Panc1 (cell line): Measurements from ENCODE around the gene TAOK3. TPM values are rescaled to one million over a fixed set of nuclear protein-coding genes. Genes with fewer than 3 reads are reported as not detected.

Experiments
- ATAC-seq: fragments of 200-7000 bp; cut with Tn5 transposase; 2 replicates; pipeline ENCODE4 v1.9.1; 2020; ENCODE audit warnings: mild to moderate bottlenecking, moderate library complexity
- BruUV-seq: library from RNA; stranded (reverse); fragments of 400-500 nt; replicated peaks from 2 replicates; lab custom pipeline; 2021; lab: Mats Ljungman, UMichigan
- CTCF ChIA-PET: fragments of 300-600 bp; sonication (Branson Sonifier 250); formaldehyde crosslinking; loops from one replicate; lab custom pipeline; 2022; ENCODE audit warnings: antibody characterized with exemption; lab: Charles Lee
- POLR2A ChIA-PET: fragments of 300-600 bp; sonication (Branson Sonifier 250); formaldehyde crosslinking; loops from one replicate; lab custom pipeline; 2022; ENCODE audit warnings: antibody characterized with exemption; lab: Charles Lee
- DNase-seq: peaks from one replicate; pipeline ENCODE4 v3.0.0-alpha.2; 2010; ENCODE audit warnings: low read depth, low spot score
- H3K27ac ChIP-seq: 2 replicates; pipeline ENCODE4 v1.5.1; 2011; ENCODE audit warnings: mild to moderate bottlenecking, low read length, inconsistent platforms
- H3K27me3 ChIP-seq: fragments of 200-500 bp; sonication (Bioruptor generic); 2 replicates; pipeline ENCODE4 v1.6.0; 2014; ENCODE audit warnings: low read length, inconsistent platforms; ENCODE audit not compliant: control insufficient read depth, insufficient read depth
- H3K36me3 ChIP-seq: fragments of 200-500 bp; sonication (Bioruptor generic); 2 replicates; pipeline ENCODE4 v1.5.1; 2014; ENCODE audit warnings: inconsistent platforms, mild to moderate bottlenecking, low read length, moderate library complexity; ENCODE audit not compliant: control insufficient read depth, insufficient read depth
- H3K4me1 ChIP-seq: 2 replicates; pipeline ENCODE4 v1.5.1; 2011; ENCODE audit warnings: inconsistent platforms, mild to moderate bottlenecking, low read length, moderate library complexity; ENCODE audit not compliant: control insufficient read depth, insufficient read depth
- H3K4me3 ChIP-seq, 2 experiments: 2 replicates each; pipeline ENCODE4 v1.5.1; 2011 to 2012; ENCODE audit warnings: low read depth in 2 of 2, low read length in 2 of 2, mild to moderate bottlenecking in 2 of 2, inconsistent platforms in 1 of 2, moderate library complexity in 1 of 2
- H3K9me3 ChIP-seq: fragments of 200-500 bp; sonication (Bioruptor generic); 2 replicates; pipeline ENCODE4 v1.5.1; 2014; ENCODE audit warnings: low read depth, mild to moderate bottlenecking, inconsistent platforms, low read length, moderate library complexity; ENCODE audit not compliant: control insufficient read depth, insufficient read depth
- POLR2AphosphoS5 ChIP-seq: IDR thresholded peaks from 2 replicates; pipeline ENCODE4 v1.6.1; 2012; ENCODE audit warnings: mild to moderate bottlenecking, low read depth, low read length, moderate library complexity
- SIN3A ChIP-seq: IDR thresholded peaks from 2 replicates; pipeline ENCODE4 v1.6.1; 2012; ENCODE audit warnings: low read depth, mild to moderate bottlenecking, low read length, moderate library complexity, borderline replicate concordance; ENCODE audit not compliant: insufficient read depth
- TCF7L2 ChIP-seq: IDR thresholded peaks from 2 replicates; pipeline ENCODE4 v1.6.1; 2011; ENCODE audit warnings: mild to moderate bottlenecking, low read depth, low read length, inconsistent platforms
- in situ Hi-C: cut with HindIII; loops from 2 replicates; pipeline ENCODE4 v1.10.0; 2016; ENCODE audit warnings: low sequenced_read_pairs, low pct_unique_long_range_greater_than_20kb
- intact Hi-C: fragments of 100-400 bp; cut with micrococcal nuclease; formaldehyde crosslinking; loops from one replicate; pipeline ENCODE4 v1.10.0; 2022; ENCODE audit not compliant: unreplicated experiment
- total RNA-seq: library from RNA; stranded (reverse); gene quantifications from one replicate; pipeline ENCODE4 v1.2.1, GENCODE V29; 2021; ENCODE audit not compliant: unreplicated experiment
- TF ChIP-seq, protein P1 (sequence below), 2 experiments: IDR thresholded peaks; 2 replicates each; pipeline ENCODE4 v1.6.1; 2011 to 2012; ENCODE audit warnings: low read depth in 2 of 2, control low read depth in 1 of 2, low read length in 1 of 2, mild to moderate bottlenecking in 1 of 2, moderate library complexity in 1 of 2; ENCODE audit not compliant: insufficient read depth in 1 of 2
- TF ChIP-seq, protein P2 (sequence below): fragments of 450-650 bp; IDR thresholded peaks from 2 replicates; pipeline ENCODE4 v1.5.1; 2017; ENCODE audit warnings: mild to moderate bottlenecking

Gene TAOK3
- total RNA-seq, 1 experiment from 2014 or later, result 30.5 TPM

DNA sequence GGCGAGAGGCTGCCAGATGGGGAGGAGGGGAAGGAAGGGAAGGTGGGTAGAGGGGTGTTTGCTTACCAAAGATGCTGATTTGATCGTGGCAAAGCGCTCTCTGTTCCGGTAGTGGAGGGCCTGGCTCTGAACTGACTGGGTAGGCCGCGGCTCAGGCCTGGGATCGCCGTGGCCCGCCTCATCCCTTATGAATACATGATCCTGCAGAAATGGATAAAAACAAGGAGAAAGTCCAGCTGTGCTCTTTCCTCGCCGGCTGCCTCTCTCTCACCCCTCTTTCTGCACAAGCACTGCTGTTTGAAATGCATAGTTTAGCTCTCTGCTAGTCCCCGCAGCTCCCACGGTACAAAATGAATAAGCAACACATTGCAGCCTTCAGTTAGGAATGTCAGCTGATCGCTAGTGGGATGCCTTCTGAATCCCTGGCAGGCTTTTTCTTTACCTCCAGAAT is 182.9 kb downstream of the TAOK3 start:
- no peak for ATAC-seq
- in situ Hi-C loops (no loop called here), intact Hi-C loops (no loop called here)
- H3K9me3 ChIP-seq, result no peaks in the 10 kb centered on the region
- H3K36me3 ChIP-seq, result no peaks in the 10 kb centered on the region
- H3K4me1 ChIP-seq, result no peaks in the 10 kb centered on the region
- ChIA-PET POLR2A (no interaction called here), CTCF (no interaction called here)
- TF ChIP-seq, protein P1, sequence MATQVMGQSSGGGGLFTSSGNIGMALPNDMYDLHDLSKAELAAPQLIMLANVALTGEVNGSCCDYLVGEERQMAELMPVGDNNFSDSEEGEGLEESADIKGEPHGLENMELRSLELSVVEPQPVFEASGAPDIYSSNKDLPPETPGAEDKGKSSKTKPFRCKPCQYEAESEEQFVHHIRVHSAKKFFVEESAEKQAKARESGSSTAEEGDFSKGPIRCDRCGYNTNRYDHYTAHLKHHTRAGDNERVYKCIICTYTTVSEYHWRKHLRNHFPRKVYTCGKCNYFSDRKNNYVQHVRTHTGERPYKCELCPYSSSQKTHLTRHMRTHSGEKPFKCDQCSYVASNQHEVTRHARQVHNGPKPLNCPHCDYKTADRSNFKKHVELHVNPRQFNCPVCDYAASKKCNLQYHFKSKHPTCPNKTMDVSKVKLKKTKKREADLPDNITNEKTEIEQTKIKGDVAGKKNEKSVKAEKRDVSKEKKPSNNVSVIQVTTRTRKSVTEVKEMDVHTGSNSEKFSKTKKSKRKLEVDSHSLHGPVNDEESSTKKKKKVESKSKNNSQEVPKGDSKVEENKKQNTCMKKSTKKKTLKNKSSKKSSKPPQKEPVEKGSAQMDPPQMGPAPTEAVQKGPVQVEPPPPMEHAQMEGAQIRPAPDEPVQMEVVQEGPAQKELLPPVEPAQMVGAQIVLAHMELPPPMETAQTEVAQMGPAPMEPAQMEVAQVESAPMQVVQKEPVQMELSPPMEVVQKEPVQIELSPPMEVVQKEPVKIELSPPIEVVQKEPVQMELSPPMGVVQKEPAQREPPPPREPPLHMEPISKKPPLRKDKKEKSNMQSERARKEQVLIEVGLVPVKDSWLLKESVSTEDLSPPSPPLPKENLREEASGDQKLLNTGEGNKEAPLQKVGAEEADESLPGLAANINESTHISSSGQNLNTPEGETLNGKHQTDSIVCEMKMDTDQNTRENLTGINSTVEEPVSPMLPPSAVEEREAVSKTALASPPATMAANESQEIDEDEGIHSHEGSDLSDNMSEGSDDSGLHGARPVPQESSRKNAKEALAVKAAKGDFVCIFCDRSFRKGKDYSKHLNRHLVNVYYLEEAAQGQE (IDR thresholded peaks at IDR 0.05; ENCODE audit: insufficient read depth in 1 of 2, low read depth in 2 of 2, low read length in 1 of 2), result no peak
- TF ChIP-seq POLR2AphosphoS5, result no peak
- TF ChIP-seq, protein P2, sequence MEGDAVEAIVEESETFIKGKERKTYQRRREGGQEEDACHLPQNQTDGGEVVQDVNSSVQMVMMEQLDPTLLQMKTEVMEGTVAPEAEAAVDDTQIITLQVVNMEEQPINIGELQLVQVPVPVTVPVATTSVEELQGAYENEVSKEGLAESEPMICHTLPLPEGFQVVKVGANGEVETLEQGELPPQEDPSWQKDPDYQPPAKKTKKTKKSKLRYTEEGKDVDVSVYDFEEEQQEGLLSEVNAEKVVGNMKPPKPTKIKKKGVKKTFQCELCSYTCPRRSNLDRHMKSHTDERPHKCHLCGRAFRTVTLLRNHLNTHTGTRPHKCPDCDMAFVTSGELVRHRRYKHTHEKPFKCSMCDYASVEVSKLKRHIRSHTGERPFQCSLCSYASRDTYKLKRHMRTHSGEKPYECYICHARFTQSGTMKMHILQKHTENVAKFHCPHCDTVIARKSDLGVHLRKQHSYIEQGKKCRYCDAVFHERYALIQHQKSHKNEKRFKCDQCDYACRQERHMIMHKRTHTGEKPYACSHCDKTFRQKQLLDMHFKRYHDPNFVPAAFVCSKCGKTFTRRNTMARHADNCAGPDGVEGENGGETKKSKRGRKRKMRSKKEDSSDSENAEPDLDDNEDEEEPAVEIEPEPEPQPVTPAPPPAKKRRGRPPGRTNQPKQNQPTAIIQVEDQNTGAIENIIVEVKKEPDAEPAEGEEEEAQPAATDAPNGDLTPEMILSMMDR, result no peak
- TF ChIP-seq TCF7L2, result no peak
- TF ChIP-seq SIN3A, result no peak
- no TSS peak for BruUV-seq
- peak overlapping the region in 1 of 2 experiments; percentile 1; a peak in 1 of 4 replicates for H3K4me3 ChIP-seq
- DNase-seq, result no peak
- no peaks in the 10 kb centered on the region for H3K27me3 ChIP-seq
- H3K27ac ChIP-seq, result no peak overlapping the region

DNA sequence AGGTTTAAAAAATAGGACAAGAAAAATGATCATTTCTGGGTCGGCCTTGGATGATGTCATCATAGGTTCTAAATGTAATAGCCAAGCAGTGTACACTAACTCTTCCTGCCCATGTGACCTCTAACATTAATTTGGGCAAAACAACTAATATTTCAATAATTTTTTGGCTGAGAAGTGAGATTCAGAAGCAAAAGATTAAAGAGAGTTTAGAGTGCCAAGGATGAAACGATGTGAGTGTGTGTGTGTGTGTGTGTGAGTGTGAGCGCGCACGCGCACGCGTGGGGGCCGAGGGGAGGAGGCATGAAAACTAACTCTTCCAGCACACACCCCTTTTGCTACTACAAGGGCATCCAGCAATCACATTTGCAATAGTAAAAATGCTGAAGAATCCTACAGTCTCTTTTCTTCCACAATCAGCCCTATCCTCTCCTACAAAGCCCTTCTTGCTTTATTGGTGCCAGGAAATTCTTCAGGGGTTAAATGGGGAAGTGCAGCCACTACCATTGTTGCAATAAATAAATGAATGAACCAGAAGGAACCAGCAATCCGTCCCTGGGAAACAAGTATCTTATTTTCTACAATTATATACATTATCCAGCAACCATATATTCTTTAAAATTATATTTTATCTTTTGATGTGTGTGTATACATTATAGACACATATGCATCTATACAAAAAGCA is 183.9 kb downstream of the TAOK3 start:
- TF ChIP-seq, protein P2, result no peak
- no peak for TF ChIP-seq POLR2AphosphoS5
- TF ChIP-seq, protein P1 (IDR thresholded peaks at IDR 0.05; ENCODE audit: insufficient read depth in 1 of 2, low read depth in 2 of 2, low read length in 1 of 2), result no peak
- no peak for TF ChIP-seq SIN3A
- TF ChIP-seq TCF7L2, result no peak
- Histone ChIP-seq H3K36me3 (no peaks in the 10 kb centered on the region), H3K27ac (no peak overlapping the region), H3K27me3 (no peaks in the 10 kb centered on the region), H3K9me3 (no peaks in the 10 kb centered on the region), H3K4me1 (no peaks in the 10 kb centered on the region), H3K4me3 (no peak overlapping the region; a peak in 1 of 4 replicates)
- ChIA-PET CTCF (interaction anchor here (0.6 kb wide), 1 partner anchor 188 kb away, joined by 3 read pairs; the partner anchor contains the start of gene SUDS3), POLR2A (no interaction called here)
- in situ Hi-C loops, result no loop called here
- DNase-seq (no peak), ATAC-seq (no peak)
- intact Hi-C loops, result no loop called here
- no TSS peak for BruUV-seq
